MCF 10A (cell line): ENCODE results near the gene PATE2. TPM values are rescaled to one million over a fixed set of nuclear protein-coding genes. Genes with fewer than 3 reads are reported as not detected.

Experiments
- BruUV-seq: library from RNA; stranded (reverse); fragments of 400-500 nt; replicated peaks from 2 replicates; lab custom pipeline; 2021; lab: Mats Ljungman, UMichigan
- CTCF ChIA-PET: fragments of 300-600 bp; sonication (Branson Sonifier 250); formaldehyde crosslinking; extraction: SDS; loops from one replicate; lab custom pipeline; 2021; ENCODE audit warnings: antibody characterized with exemption, inconsistent platforms; lab: Yijun Ruan, JAX
- POLR2A ChIA-PET: fragments of 300-600, 350-650 bp; sonication (Branson Sonifier 250); formaldehyde crosslinking; extraction: SDS; loops from one replicate; lab custom pipeline; 2020; ENCODE audit warnings: antibody characterized with exemption, inconsistent platforms; lab: Yijun Ruan, JAX
- DNase-seq: peaks from one replicate; pipeline ENCODE4 v3.0.0-alpha.2; 2018; ENCODE audit not compliant: unreplicated experiment
- H3K27ac Mint-ChIP-seq: one replicate; pipeline ENCODE4 v1.8.0; 2022; ENCODE audit warnings: mild to moderate bottlenecking, low read depth, mixed read lengths; ENCODE audit not compliant: unreplicated experiment
- H3K27me3 Mint-ChIP-seq: one replicate; pipeline ENCODE4 v1.8.0; 2022; ENCODE audit warnings: mixed read lengths; ENCODE audit not compliant: insufficient read depth, unreplicated experiment
- H3K36me3 Mint-ChIP-seq: one replicate; pipeline ENCODE4 v1.8.0; 2022; ENCODE audit warnings: mild to moderate bottlenecking, moderate library complexity, mixed read lengths; ENCODE audit not compliant: insufficient read depth, unreplicated experiment
- H3K4me1 Mint-ChIP-seq: one replicate; pipeline ENCODE4 v1.8.0; 2022; ENCODE audit warnings: mixed read lengths; ENCODE audit not compliant: insufficient read depth, unreplicated experiment
- H3K4me3 Mint-ChIP-seq: one replicate; pipeline ENCODE4 v1.8.0; 2022; ENCODE audit warnings: mild to moderate bottlenecking, moderate library complexity, mixed read lengths; ENCODE audit not compliant: unreplicated experiment
- H3K9me3 Mint-ChIP-seq: one replicate; pipeline ENCODE4 v1.8.0; 2022; ENCODE audit warnings: mixed read lengths; ENCODE audit not compliant: unreplicated experiment
- CTCF ChIP-seq: fragments of 200-600 bp; IDR thresholded peaks from one replicate; pipeline ENCODE4 v1.8.0; 2022; ENCODE audit warnings: antibody characterized with exemption, mild to moderate bottlenecking; ENCODE audit not compliant: unreplicated experiment
- intact Hi-C: fragments of 100-400 bp; cut with micrococcal nuclease; formaldehyde crosslinking; loops from 2 replicates; pipeline ENCODE4 v1.14.1; 2022
- total RNA-seq: library from RNA; stranded (reverse); gene quantifications from 2 replicates; pipeline ENCODE4 v1.2.3, GENCODE V29; 2022

The PATE2 gene
- total RNA-seq, 1 experiment from 2014 or later, result not detected

GRCh38 chr11:125777309-125777708, 1.3 kb downstream of the PATE2 start:
- no peaks in the 10 kb centered on the region for H3K27me3 Mint-ChIP-seq
- intact Hi-C loops, result no loop called here
- H3K4me1 Mint-ChIP-seq, result peaks cover 6% of the 10 kb centered on the region
- DNase-seq, result no peak
- CTCF ChIA-PET, result no interaction called here
- BruUV-seq, result no TSS peak
- no peak overlapping the region for H3K4me3 Mint-ChIP-seq
- TF ChIP-seq CTCF, result no peak
- POLR2A ChIA-PET, result no interaction called here
- H3K36me3 Mint-ChIP-seq, result no peaks in the 10 kb centered on the region
- peaks cover 8% of the 10 kb centered on the region for H3K9me3 Mint-ChIP-seq
- H3K27ac Mint-ChIP-seq, result no peak overlapping the region

GRCh38 chr11:125773516-125773915, 5.1 kb downstream of the PATE2 start:
- H3K36me3 Mint-ChIP-seq, result no peaks in the 10 kb centered on the region
- intact Hi-C loops, result no loop called here
- no peaks in the 10 kb centered on the region for H3K9me3 Mint-ChIP-seq
- H3K27me3 Mint-ChIP-seq, result peaks cover 11% of the 10 kb centered on the region
- H3K4me3 Mint-ChIP-seq, result no peak overlapping the region
- ChIA-PET POLR2A (no interaction called here), CTCF (interaction anchor here (0.6 kb wide), 1 partner anchor 1128 kb away, joined by 4 read pairs; no protein-coding TSS in a partner anchor)
- H3K4me1 Mint-ChIP-seq, result peaks cover 6% of the 10 kb centered on the region
- TF ChIP-seq CTCF, result no peak
- no peak for DNase-seq
- BruUV-seq, result no TSS peak
- no peak overlapping the region for H3K27ac Mint-ChIP-seq

- Mint-ChIP-seq H3K4me1 (peaks cover 6% of the 10 kb centered on the region), H3K4me3 (no peak overlapping the region), H3K27me3 (peaks cover 16% of the 10 kb centered on the region), H3K27ac (no peak overlapping the region), H3K9me3 (no peaks in the 10 kb centered on the region), H3K36me3 (no peaks in the 10 kb centered on the region)
- POLR2A ChIA-PET, result no interaction called here
- CTCF ChIA-PET, result interaction anchor here (0.6 to 0.9 kb wide), 2 partner anchors 102 to 1128 kb away, joined by 3 to 4 read pairs; no protein-coding TSS in a partner anchor
- intact Hi-C loops, result no loop called here
- no peak for TF ChIP-seq CTCF
- no peak for DNase-seq
- no TSS peak for BruUV-seq
Observed at GRCh38 chr11:125772834-125773505, 5.7 kb downstream of the PATE2 start.

GRCh38 chr11:125770583-125770982, 8.0 kb downstream of the PATE2 start:
- no peak overlapping the region for H3K27ac Mint-ChIP-seq
- CTCF ChIA-PET, result interaction anchor here (0.6 kb wide), 1 partner anchor 1790 kb away, joined by 3 read pairs; no protein-coding TSS in a partner anchor
- TF ChIP-seq CTCF, result no peak

More at GRCh38 chr11:125770583-125770982, 8.0 kb downstream of the PATE2 start:
- Mint-ChIP-seq H3K27me3 (peaks cover 27% of the 10 kb centered on the region), H3K9me3 (no peaks in the 10 kb centered on the region), H3K36me3 (no peaks in the 10 kb centered on the region), H3K4me1 (peaks cover 6% of the 10 kb centered on the region), H3K4me3 (no peak overlapping the region)
- intact Hi-C loops, result no loop called here
- no peak for DNase-seq
- BruUV-seq, result no TSS peak
- POLR2A ChIA-PET, result no interaction called here
